WERI-Rb-1 (cell line): ENCODE results near the gene MDGA2.

Source experiments
- DNase-seq: peaks from one replicate; pipeline ENCODE4 v3.0.0-alpha.2; 2020
- H3K27ac ChIP-seq: fragments of 250-450 bp; sonication (Bioruptor Pico); 2 replicates; pipeline ENCODE4 v1.5.1; 2020; ENCODE audit warnings: mild to moderate bottlenecking, moderate library complexity
- H3K27me3 ChIP-seq: fragments of 250-450 bp; sonication (Bioruptor Pico); 2 replicates; pipeline ENCODE4 v1.5.1; 2021; ENCODE audit warnings: mild to moderate bottlenecking, low read depth, moderate library complexity; ENCODE audit not compliant: insufficient read depth, severe bottlenecking
- H3K36me3 ChIP-seq: fragments of 250-450 bp; sonication (Bioruptor Pico); 2 replicates; pipeline ENCODE4 v1.5.1; 2020; ENCODE audit warnings: mild to moderate bottlenecking, moderate library complexity
- H3K4me3 ChIP-seq: 2 replicates; pipeline ENCODE4 v1.5.1; 2011; ENCODE audit warnings: low read depth, mild to moderate bottlenecking, control low read depth, low read length
- H3K9me3 ChIP-seq: fragments of 250-450 bp; sonication (Bioruptor Pico); 2 replicates; pipeline ENCODE4 v1.5.1; 2021; ENCODE audit warnings: mild to moderate bottlenecking, moderate library complexity; ENCODE audit not compliant: severe bottlenecking
- CTCF ChIP-seq: IDR thresholded peaks from 2 replicates; pipeline ENCODE4 v1.5.1; 2011; ENCODE audit warnings: low read depth, mild to moderate bottlenecking, control low read depth, inconsistent platforms, low read length

Gene MDGA2

GRCh38 chr14:47154276-47154797, 521.1 kb downstream of the MDGA2 start:
- DNase-seq, result no peak
- Histone ChIP-seq H3K27me3 (no peaks in the 10 kb centered on the region), H3K4me3 (no peak overlapping the region), H3K27ac (no peak overlapping the region), H3K9me3 (no peaks in the 10 kb centered on the region), H3K36me3 (no peaks in the 10 kb centered on the region)
- TF ChIP-seq CTCF, result no peak

GRCh38 chr14:47153746-47154145, 521.7 kb downstream of the MDGA2 start:
- Histone ChIP-seq H3K4me3 (no peak overlapping the region), H3K9me3 (no peaks in the 10 kb centered on the region), H3K27ac (no peak overlapping the region), H3K36me3 (no peaks in the 10 kb centered on the region), H3K27me3 (no peaks in the 10 kb centered on the region)
- no peak for TF ChIP-seq CTCF
- no peak for DNase-seq

GRCh38 chr14:47150267-47150666, 525.1 kb downstream of the MDGA2 start:
- Histone ChIP-seq H3K4me3 (no peak overlapping the region), H3K36me3 (no peaks in the 10 kb centered on the region), H3K27ac (no peak overlapping the region), H3K9me3 (no peaks in the 10 kb centered on the region), H3K27me3 (no peaks in the 10 kb centered on the region)
- TF ChIP-seq CTCF, result no peak
- no peak for DNase-seq

GRCh38 chr14:47149326-47149725, 526.1 kb downstream of the MDGA2 start:
- Histone ChIP-seq H3K4me3 (no peak overlapping the region), H3K27me3 (no peaks in the 10 kb centered on the region), H3K27ac (no peak overlapping the region), H3K9me3 (no peaks in the 10 kb centered on the region), H3K36me3 (no peaks in the 10 kb centered on the region)
- no peak for TF ChIP-seq CTCF
- DNase-seq, result no peak

- Histone ChIP-seq H3K27ac (no peak overlapping the region), H3K36me3 (no peaks in the 10 kb centered on the region), H3K4me3 (no peak overlapping the region), H3K27me3 (no peaks in the 10 kb centered on the region), H3K9me3 (no peaks in the 10 kb centered on the region)
- DNase-seq, result no peak
- TF ChIP-seq CTCF, result no peak
Observed at GRCh38 chr14:47148686-47149085, 526.7 kb downstream of the MDGA2 start.

GRCh38 chr14:47120645-47121044, 554.8 kb downstream of the MDGA2 start:
- no peak for DNase-seq
- Histone ChIP-seq H3K9me3 (no peaks in the 10 kb centered on the region), H3K27me3 (no peaks in the 10 kb centered on the region), H3K27ac (no peak overlapping the region), H3K4me3 (no peak overlapping the region), H3K36me3 (no peaks in the 10 kb centered on the region)
- TF ChIP-seq CTCF, result no peak
